Measurements from ENCODE around the gene GDPD4.

GRCh38 chr11:77191429-77191822 lies 110.1 kb downstream of the GDPD4 start:
- TF ChIP-seq CTCF (conservative IDR thresholded peaks at IDR 0.05; ENCODE audit: low read length) (no peak), EZH2phosphoT487 (IDR thresholded peaks at IDR 0.05; ENCODE audit: borderline replicate concordance) (no peak)
